CD14-positive monocyte (primary cell): ENCODE results near the gene ME3. TPM values are rescaled to one million over a fixed set of nuclear protein-coding genes. Genes with fewer than 3 reads are reported as not detected.

Experiments used
- DNase-seq, 3 donors: peaks; one replicate each; pipeline ENCODE4 v3.0.0-alpha.2; 2011 to 2022
- H2AFZ ChIP-seq: 2 replicates; pipeline ENCODE4 v1.6.0; 2012; ENCODE audit warnings: mild to moderate bottlenecking, low read depth, low read length, inconsistent platforms; ENCODE audit not compliant: insufficient read depth, poor library complexity, severe bottlenecking
- H3K27ac ChIP-seq, 2 donors: 1 replicate in 1 of 2; 2 replicates in 1 of 2; pipeline ENCODE4 v1.5.1; 2012 to 2013; ENCODE audit warnings: low read length in 2 of 2, control low read depth in 1 of 2, inconsistent platforms in 1 of 2, low read depth in 1 of 2, mild to moderate bottlenecking in 1 of 2
- H3K27me3 ChIP-seq, 2 donors: one replicate each; pipeline versions ENCODE4 v1.6.0 to v1.6.1; 2011 to 2013; ENCODE audit warnings: low read length in 2 of 2; ENCODE audit not compliant: control insufficient read depth in 2 of 2, insufficient read depth in 2 of 2
- H3K36me3 ChIP-seq, 2 donors: replicated peaks in 1 of 2; 1 replicate in 1 of 2; 2 replicates in 1 of 2; pipeline versions ENCODE4 v1.5.1 to v1.6.1; 2012 to 2013; ENCODE audit warnings: low read length in 2 of 2, control low read depth in 1 of 2, inconsistent platforms in 1 of 2, mild to moderate bottlenecking in 1 of 2; ENCODE audit not compliant: insufficient read depth in 2 of 2, control insufficient read depth in 1 of 2
- H3K4me1 ChIP-seq, 2 donors: 1 replicate in 1 of 2; 2 replicates in 1 of 2; pipeline versions ENCODE4 v1.5.1 to v1.6.1; 2012 to 2013; ENCODE audit warnings: low read length in 2 of 2, control low read depth in 1 of 2, inconsistent platforms in 1 of 2, mild to moderate bottlenecking in 1 of 2, moderate library complexity in 1 of 2; ENCODE audit not compliant: insufficient read depth in 2 of 2, control insufficient read depth in 1 of 2
- H3K4me2 ChIP-seq: replicated peaks from 2 replicates; pipeline ENCODE3; 2012; ENCODE audit warnings: low read length, moderate library complexity, mild to moderate bottlenecking; ENCODE audit not compliant: poor library complexity, severe bottlenecking; ENCODE audit errors: extremely low read depth
- H3K4me3 ChIP-seq, 3 experiments: fragments of 200-600 bp in 1 of 3; sonication (generic) in 1 of 3; replicated peaks in 1 of 3; 1 replicate in 2 of 3; 2 replicates in 1 of 3; pipeline ENCODE4 v1.5.1; 2011 to 2013; ENCODE audit warnings: low read length in 3 of 3, mild to moderate bottlenecking in 3 of 3, control low read depth in 2 of 3, low read depth in 2 of 3, inconsistent platforms in 1 of 3, moderate library complexity in 1 of 3
- H3K79me2 ChIP-seq: 2 replicates; pipeline ENCODE4 v1.6.0; 2012; ENCODE audit warnings: mild to moderate bottlenecking, control low read depth, inconsistent platforms, low read length, moderate library complexity; ENCODE audit not compliant: insufficient read depth
- H3K9ac ChIP-seq: 2 replicates; pipeline ENCODE4 v1.6.0; 2017; ENCODE audit warnings: low read length, mild to moderate bottlenecking; ENCODE audit not compliant: insufficient read depth, poor library complexity, severe bottlenecking
- H3K9me3 ChIP-seq, 2 donors: replicated peaks in 1 of 2; 1 replicate in 1 of 2; 2 replicates in 1 of 2; pipeline versions ENCODE4 v1.5.1 to v1.6.1; 2012 to 2013; ENCODE audit warnings: low read length in 2 of 2, control low read depth in 1 of 2; ENCODE audit not compliant: control insufficient read depth in 1 of 2, insufficient read depth in 1 of 2
- H4K20me1 ChIP-seq: 2 replicates; pipeline ENCODE4 v1.6.0; 2012; ENCODE audit warnings: mild to moderate bottlenecking, low read length, control low read depth, moderate library complexity; ENCODE audit not compliant: insufficient read depth
- H3K27ac Mint-ChIP-seq, 7 donors: one replicate each; pipeline ENCODE4 v1.8.0; 2020; ENCODE audit warnings: mild to moderate bottlenecking in 7 of 7, mixed read lengths in 7 of 7, moderate library complexity in 6 of 7, inconsistent platforms in 2 of 7
- H3K27me3 Mint-ChIP-seq, 3 donors: one replicate each; pipeline ENCODE4 v1.8.0; 2021 to 2022; ENCODE audit warnings: low read depth in 3 of 3, mild to moderate bottlenecking in 3 of 3, mixed read lengths in 3 of 3, moderate library complexity in 3 of 3, inconsistent platforms in 1 of 3
- H3K36me3 Mint-ChIP-seq, 2 donors: one replicate each; pipeline ENCODE4 v1.8.0; 2020; ENCODE audit warnings: mixed read lengths in 2 of 2, inconsistent platforms in 1 of 2, mild to moderate bottlenecking in 1 of 2
- H3K4me1 Mint-ChIP-seq: one replicate; pipeline ENCODE4 v1.8.0; 2020; ENCODE audit warnings: mild to moderate bottlenecking, mixed read lengths
- H3K4me3 Mint-ChIP-seq, 2 donors: one replicate each; pipeline ENCODE4 v1.8.0; 2020; ENCODE audit warnings: mild to moderate bottlenecking in 2 of 2, mixed read lengths in 2 of 2, moderate library complexity in 1 of 2
- H3K9me3 Mint-ChIP-seq, 7 donors: one replicate each; pipeline ENCODE4 v1.8.0; 2020 to 2022; ENCODE audit warnings: mixed read lengths in 7 of 7, mild to moderate bottlenecking in 6 of 7, moderate library complexity in 6 of 7, inconsistent platforms in 2 of 7
- CTCF ChIP-seq: fragments of 200-600 bp; IDR thresholded peaks from one replicate; pipeline ENCODE4 v1.8.0; 2022; ENCODE audit warnings: antibody characterized with exemption, mild to moderate bottlenecking
- WGBS: methylation state at CpG from one replicate; pipeline ENCODE4 v1.1.5; 2013; ENCODE audit warnings: missing lambda C conversion rate; ENCODE audit not compliant: insufficient coverage; 5-methylcytosine and 5-hydroxymethylcytosine counted together
- intact Hi-C, 2 donors: fragments of 100-400 bp; cut with micrococcal nuclease; formaldehyde crosslinking; loops; one replicate each; pipeline versions ENCODE4 v1.15.0 to v1.15.1; 2023
- polyA plus RNA-seq, 3 donors: library from polyadenylated mRNA; depleted of rRNA in 1 of 3; unstranded in 2 of 3; stranded (reverse) in 1 of 3; fragments of 300-500 nt in 2 of 3; fragments of >200 nt in 1 of 3; fragmentation: Illumina TruSeq in 2 of 3; gene quantifications; 1 replicate in 2 of 3; 2 replicates in 1 of 3; pipeline ENCODE4 v1.2.3, GENCODE V29; 2012 to 2021

The ME3 gene
- polyA plus RNA-seq, 3 donors, result 0.31 to 3.0 (median 0.42) TPM

- Histone ChIP-seq H3K9me3 (no peaks in the 10 kb centered on the region), H3K27me3 (peaks cover 5 to 13% of the 10 kb centered on the region in 2 donors), H3K4me3 (no peak overlapping the region), H3K9ac (no peak overlapping the region), H4K20me1 (no peaks in the 10 kb centered on the region), H3K79me2 (no peaks in the 10 kb centered on the region), H2AFZ (no peak overlapping the region), H3K27ac (no peak overlapping the region), H3K4me1 (peaks cover 8 to 15% of the 10 kb centered on the region in 2 donors), H3K4me2 (no peak overlapping the region), H3K36me3 (no peaks in the 10 kb centered on the region)
- no peak for DNase-seq
- Mint-ChIP-seq H3K9me3 (peaks cover 0 to 2% (median 0%) of the 10 kb centered on the region in 7 donors), H3K36me3 (no peaks in the 10 kb centered on the region), H3K4me1 (peaks cover 21% of the 10 kb centered on the region), H3K4me3 (no peak overlapping the region), H3K27ac (no peak overlapping the region), H3K27me3 (peaks cover 13 to 30% (median 19%) of the 10 kb centered on the region in 3 donors)
- no CpG with 5 or more reads among the region's 5 CpGs for WGBS
- intact Hi-C loops, result loop anchor here in 1 of 2 donors (10.0 kb wide), 1 partner anchor 135 kb away; the partner anchor contains the start of gene PRSS23
- no peak for TF ChIP-seq CTCF
Observed at GRCh38 chr11:86670181-86670580, 2.2 kb downstream of the ME3 start.

- WGBS, result no CpG with 5 or more reads among the region's 7 CpGs
Observed at GRCh38 chr11:86669424-86669823, 3.0 kb downstream of the ME3 start.

More at GRCh38 chr11:86669424-86669823, 3.0 kb downstream of the ME3 start:
- TF ChIP-seq CTCF, result no peak
- Mint-ChIP-seq H3K27me3 (peaks cover 13 to 30% (median 19%) of the 10 kb centered on the region in 3 donors), H3K36me3 (no peaks in the 10 kb centered on the region), H3K4me3 (no peak overlapping the region), H3K9me3 (peaks cover 0 to 2% (median 0%) of the 10 kb centered on the region in 7 donors), H3K27ac (peak overlapping the region in 1 of 7 donors; percentile 43), H3K4me1 (peaks cover 18% of the 10 kb centered on the region)
- Histone ChIP-seq H3K27ac (no peak overlapping the region), H4K20me1 (no peaks in the 10 kb centered on the region), H3K27me3 (peaks cover 5 to 13% of the 10 kb centered on the region in 2 donors), H3K9me3 (no peaks in the 10 kb centered on the region), H3K9ac (no peak overlapping the region), H3K4me2 (no peak overlapping the region), H2AFZ (no peak overlapping the region), H3K36me3 (no peaks in the 10 kb centered on the region), H3K4me1 (peaks cover 8 to 15% of the 10 kb centered on the region in 2 donors), H3K4me3 (no peak overlapping the region), H3K79me2 (no peaks in the 10 kb centered on the region)
- intact Hi-C loops, result no loop called here
- DNase-seq, result no peak
